A204.1 (cell line): Measurements from ENCODE around the gene RPS6KA2.
"Not testable (repeated sequence)": the region's sequence is repeated elsewhere in the genome, so short reads cannot be mapped to it uniquely, and the experiment has no call there.

Experiments
- FAIRE-seq: peaks from 2 replicates; lab custom pipeline; 2012; peaks lifted over from hg19 to GRCh38; lab: Jason Lieb, UNC

Gene RPS6KA2

DNA sequence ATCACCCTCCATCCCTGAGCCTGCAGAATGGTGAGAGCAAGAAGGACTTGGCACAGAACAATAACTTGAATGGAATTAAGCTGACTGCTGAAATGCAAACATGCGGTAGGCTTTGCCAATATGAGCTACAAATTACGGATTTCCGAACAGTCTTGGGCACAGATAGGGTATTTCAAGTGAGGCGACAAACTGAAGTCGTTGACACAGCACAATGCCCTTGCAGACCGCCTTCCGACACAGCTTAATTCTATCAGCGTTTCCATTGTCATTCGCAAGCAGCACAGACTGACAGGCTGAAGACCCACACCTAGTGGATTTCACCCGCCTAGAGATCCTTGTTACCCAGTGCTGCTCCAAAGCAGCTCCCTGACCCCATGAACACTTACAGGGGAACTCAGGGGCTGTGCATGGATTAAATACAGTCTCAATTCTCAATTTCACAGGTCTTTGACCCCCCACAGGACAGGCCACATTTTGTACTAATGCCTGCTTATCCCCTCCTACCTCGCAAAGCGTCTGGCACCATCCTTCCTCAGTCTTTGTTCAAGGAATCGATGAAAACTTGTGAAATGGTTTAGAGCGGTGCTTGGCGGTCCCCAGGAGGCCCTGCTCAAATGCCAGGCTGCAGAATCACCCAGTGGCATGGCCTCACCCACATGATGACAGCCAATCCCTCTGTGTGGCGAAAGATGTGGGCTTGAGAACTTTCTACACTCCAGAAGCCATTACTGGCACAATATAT lies 75.1 kb downstream of the RPS6KA2 start:
- FAIRE-seq = no peak

DNA sequence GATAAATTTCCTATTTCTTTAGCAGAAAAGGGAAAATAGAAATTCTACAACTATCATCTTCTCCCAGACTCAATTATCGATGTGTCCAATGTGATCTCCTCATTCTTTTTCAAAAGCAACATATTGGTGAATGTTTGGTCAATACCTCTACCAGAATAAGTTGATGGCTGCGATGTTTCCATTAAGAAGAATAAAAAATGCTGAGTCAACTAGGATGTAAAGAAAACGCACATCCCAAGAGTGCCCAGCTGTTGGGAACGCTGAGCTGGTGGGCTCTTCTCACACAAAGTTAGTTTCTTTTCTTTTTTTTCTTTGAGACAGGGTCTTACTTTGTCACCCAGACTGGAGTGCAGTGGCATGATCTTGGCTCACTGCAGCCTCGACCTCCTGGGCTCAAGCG lies 80.4 kb downstream of the RPS6KA2 start:
- FAIRE-seq = no peak

DNA sequence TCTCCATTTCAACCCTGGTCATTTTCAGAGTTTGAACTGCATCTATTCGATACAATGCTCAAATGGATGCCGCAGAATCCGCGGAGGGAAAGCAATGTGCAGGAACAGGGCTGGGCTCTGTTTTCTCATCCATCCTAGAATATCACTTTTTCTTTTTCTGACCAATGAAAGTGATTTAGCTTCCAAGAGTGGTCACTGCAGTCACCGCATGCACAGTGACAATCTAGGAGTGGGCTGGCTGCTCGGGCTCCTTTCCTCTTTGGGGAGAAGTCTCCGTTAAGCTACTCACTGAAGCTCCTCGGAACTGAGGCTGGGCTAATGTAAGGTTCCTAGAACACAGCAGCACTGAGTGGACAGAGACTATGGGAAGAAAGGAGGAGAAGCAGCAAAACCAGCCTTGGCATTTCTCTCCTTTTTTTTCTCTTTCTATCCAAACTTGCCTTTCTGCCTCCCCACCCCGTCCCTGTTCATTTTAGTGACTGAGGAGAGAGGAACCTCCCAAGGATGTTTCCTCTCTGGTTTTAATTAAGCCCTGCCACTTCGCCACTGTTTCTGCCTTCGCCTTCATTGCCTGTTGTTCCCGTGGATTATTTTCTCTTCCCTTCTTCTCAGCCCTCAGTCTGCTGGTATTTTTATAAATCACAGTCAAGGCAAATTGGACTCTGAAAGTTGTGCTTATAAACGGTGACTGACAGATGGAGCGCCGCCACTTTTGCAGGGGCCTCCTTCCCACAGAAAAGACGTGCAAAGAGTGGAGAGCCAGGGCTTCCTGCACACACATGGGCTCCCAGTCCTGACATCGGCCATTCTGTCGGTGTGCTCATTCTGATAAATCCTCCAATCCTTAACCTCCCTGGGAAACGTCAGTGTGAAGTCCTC lies 81.7 kb downstream of the RPS6KA2 start:
- no peak for FAIRE-seq

DNA sequence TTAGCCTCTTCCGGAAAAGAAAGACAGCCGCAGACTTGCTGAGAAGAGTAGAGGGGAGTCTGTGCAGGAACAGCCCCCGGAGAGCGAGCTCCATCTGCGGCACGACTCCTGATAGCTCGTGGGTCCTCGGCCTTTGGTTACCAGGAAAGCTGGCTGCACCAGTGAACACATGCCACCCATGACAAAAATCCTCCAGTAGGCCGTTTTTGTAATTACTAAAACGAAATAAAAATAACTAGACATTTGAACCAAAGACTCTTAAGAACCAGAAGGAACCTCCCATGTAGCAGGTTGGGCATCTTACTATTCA lies 82.8 kb downstream of the RPS6KA2 start:
- no peak for FAIRE-seq

DNA sequence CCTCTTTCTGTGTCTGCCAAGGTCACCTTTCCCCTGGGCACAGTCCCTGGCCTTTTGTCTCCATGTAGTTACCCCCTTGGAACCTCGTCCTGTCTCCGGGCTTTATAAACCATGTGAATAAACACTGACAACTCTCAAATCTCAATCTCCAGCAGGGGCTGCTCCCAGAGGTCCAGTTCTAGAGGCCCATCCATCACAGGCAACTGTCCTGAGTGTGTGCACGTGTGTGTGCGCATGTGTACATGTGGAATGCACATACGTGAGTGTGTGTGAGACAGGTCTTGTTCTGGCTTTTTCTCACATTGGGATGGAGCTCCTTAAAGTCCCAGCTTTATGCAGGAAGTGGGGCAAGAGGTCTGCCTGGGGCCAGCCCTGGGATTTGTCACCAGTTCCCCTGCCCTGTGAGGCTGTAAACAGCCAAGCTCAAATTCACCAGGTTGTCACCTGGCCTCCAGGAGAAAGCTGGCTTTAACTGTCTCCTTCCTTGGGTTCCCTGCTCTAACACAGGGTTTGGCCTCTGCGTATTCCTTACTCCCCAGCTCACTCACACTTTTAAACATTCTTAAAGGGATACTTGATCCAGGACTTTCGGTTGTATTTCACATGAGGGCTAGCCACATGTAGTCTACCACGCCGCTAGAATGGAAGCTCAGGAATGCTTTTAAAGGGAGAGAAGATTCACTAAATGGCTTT lies 83.3 kb downstream of the RPS6KA2 start:
- no peak for FAIRE-seq

DNA sequence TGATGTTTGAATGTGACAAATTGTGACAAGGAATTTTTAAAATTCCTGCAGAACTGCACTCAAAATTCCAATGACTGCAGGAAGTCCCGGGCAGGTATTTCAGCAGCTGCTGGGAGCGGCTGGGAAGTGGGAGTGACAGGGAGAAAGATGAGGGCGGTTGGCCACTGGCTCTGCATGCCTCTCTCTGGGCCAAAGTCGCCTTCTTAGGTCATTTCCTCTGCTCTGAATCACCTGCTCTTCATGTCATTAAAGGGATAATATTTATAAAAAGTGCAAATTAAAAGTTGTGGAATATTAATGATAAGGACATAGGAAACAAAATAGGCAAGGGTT lies 84.5 kb downstream of the RPS6KA2 start:
- FAIRE-seq = no peak

DNA sequence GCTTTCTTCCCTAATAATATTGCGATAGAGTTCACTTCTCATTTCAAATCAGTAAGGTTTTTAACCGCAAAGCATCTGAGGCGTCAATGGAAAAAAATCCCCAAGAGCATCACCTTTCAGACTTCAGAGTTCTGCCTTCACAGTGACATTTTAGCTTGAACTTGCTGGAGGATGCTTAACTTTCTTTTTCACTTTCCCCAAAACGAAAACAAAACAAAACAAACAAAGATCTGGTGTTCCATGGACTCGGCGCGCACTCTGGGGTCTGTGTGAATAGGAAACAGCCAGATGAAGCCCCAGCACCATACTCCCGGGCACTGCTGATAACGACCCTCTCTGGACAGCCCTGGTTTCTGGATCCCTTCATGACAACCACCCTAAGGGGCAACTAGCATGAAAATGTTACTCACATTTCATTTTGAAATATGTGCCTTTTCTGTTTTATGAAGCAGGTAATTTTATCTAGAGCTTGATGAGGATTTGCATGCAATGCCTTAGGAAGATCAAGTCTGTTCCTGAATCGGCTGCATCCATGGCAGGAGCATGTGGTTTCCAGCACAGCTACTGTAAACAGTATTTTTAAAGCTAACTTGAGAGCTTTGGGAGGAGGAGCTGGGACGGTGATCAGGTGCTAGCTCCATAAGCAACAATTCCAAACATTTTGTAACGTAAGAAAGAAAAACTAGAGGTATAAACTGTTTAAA lies 85.0 kb downstream of the RPS6KA2 start:
- FAIRE-seq = no peak

DNA sequence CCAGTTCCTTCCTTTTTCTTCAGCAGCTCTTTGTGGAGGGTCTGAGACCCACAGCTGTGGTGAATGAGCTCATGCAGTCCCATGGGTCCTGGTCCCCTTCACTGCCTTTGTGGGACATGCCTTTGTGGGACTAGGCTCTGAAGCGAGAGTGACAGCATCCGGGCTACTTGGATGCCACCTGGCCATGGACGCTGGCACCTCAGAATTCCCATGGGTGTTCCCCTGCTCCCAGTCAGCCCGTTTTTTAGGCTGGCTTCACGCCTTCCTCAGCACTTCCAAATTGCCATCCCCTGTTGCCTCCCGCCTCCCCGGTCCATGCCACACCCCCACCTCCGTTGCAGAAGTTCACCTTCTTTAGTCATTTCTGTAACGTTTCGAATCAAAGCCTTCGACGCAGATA lies 85.7 kb downstream of the RPS6KA2 start:
- FAIRE-seq = no peak

DNA sequence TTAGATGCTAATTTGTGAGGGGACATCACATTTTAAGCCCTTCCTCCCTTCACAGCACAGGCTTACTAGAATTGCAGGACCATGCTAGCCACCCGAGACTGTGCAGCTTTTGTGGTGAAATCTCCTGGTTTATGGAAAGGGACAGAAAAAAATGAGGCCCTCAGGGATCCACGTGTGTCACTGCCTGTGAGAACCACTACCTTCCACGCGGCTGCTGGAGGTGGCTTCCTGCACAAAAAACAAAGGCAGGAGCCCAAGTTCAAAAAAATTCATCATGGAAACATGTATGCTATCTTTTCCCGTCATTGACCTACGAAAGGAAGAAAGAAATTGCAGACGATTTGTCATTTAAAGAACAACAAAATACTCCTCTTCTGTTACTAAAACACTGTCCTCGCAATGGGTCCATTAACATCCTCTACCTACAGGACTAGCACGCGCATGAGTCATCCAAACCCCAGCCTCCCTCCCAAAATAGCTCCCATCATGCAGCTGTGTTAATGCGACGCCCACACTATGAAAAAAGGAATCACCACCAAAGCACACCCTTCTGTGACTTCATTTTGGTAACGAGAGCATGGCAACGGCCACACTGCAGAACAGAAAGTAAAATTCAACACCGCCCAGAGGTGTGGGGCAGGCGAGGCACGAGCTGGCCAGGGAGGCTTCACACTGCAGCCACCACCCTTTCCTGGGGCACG lies 86.3 kb downstream of the RPS6KA2 start:
- no peak for FAIRE-seq

DNA sequence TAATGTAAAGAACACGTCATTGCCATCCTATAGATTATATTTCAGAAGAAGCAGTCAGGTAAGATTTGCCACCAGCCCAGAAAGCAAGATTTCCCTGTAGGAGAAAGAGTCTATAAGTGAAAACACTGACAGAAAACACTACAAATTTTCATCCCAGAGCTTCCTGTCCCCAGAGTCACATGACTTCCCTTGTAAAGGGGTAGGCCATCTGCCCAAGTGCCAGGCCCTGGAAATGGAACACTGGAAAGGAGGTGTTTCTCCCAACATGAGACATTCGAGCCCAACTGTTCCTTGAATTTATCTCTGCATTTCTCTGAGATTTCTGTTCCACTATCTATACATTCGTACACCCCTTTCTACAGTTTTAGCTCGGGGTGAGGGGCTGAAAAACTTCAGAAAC lies 87.5 kb downstream of the RPS6KA2 start:
- no peak for FAIRE-seq

DNA sequence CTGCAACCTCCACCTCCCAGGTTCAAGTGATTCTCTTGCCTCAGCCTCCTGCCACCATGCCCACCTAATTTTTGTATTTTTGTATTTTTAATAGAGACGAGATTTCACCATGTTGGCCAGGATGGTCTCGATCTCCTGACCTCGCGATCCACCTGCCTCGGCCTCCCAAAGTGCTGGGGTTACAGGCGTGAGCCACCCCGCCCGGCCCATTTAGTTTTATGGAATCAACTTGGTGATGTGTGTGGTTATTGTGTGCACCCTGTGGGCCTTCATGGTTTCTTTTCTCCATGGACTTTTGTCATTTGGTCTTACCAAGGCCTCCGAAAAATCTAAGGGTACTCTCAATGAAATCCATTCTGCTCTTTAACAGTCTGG lies 88.1 kb downstream of the RPS6KA2 start:
- FAIRE-seq = not testable (repeated sequence)

DNA sequence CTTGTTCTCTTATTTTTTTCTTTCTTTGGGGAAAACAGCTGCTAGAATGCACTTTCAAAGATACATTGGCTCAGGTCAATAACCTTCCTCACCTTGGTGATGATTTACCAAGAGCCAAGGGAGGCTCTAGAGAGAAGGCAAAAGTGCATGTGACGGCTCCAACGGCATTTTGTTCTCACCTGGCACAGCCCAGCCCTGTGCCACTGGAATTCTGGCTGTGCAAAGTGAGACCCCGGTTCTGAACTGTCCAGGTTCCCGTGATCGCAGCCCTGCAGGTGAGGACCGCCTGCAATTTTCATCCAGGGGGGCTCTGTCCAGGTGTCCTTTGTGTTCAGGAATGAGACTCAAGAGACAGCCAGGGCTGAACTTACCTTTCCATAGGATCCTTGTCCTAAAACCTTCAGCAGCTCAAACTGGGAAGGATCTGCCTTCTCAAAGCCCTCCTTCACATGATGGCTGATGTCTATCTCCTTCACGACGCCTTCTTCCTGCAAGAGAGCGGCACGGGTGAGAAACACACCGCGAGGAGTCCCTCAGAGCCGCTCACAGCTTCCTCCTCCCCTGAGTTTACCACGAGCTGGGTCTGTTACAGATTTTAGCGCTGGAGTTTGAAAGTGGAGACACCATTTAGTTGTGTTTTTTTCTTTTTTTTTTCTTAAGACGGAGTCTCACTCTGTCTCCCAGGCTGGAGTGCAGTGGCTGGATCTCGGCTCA lies 88.6 kb downstream of the RPS6KA2 start:
- FAIRE-seq = no peak

DNA sequence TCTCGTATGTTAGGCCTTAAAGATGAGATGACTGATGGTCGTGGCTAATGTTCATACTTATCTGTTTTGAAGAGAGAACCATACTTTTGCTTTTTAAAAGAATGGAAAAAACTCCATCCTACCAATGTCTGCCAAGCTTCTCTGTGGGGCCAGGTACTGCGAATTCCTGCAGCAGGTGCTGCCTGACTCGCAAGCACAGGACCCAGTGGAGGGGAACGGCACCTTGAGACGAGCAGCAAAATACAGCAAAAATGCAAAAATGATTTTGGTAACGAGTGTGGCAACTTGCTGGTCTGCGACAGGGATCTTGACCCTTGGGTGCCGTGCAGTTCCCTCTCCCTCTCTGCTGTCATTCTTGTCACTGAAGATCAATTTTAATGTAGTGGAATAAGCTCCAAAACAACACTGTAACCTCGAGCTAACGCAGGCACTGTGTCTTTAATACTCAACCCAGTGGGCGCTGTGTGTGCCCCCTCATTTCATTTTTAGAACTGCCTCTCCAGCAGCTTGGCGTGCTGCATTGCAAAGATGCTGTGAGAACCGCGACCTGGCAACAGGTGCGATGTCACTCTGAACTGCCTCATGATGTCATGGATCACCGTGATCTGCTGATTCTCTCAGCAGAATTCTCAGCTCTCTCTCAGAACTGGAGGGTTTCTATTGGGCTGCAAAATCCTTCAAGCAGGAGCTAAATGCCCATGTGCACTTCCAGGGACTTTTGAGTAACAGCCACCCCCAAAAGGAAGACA lies 92.2 kb downstream of the RPS6KA2 start:
- no peak for FAIRE-seq

DNA sequence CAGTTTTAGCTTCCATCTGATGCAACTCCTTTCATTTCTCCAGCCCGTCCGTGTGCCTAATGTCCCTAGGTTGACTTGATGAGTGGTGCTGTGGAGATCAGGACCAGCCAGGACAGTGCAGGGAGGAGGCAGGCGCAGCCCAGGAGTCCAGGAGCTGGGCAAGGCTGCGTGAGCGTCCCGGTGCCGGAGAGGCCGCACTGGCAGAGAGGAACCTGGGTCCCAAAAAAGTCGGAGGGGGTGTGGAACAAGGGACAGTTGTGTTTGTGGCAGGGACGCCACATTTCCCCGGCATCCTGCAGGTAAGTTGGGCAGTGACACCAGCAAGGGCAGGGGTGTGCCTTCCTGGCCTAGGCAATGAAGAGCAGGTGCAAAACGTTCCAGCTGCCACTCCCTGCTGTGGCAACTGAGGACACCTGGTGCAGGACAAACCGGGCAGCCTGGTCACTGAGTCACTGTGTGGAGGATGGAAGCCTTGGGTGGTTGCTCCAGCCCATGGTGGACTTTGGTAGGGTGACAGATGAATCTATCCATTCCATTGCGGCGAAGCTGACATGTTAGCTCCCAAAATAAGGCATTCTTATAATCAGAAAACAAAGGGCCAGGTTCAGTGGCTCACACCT lies 93.7 kb downstream of the RPS6KA2 start:
- no peak for FAIRE-seq

DNA sequence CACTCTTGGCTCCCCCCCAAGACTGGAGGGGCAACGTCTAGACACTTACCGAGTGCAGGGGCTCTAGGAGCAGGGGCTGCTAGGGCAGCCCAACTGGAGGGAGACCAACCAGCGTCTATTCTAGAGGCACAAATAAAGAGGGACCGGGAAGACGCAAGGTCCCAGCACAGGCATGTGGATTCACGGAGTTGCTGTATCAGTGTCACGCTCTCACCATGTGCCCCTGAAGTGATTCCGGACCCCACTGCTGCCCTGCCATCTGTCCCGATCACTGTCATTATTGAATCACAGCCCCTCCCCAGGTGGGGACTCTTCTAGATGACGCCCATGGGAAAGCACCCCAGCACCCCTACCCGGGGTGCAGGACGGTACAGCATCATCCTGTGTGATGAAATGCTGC lies 94.7 kb downstream of the RPS6KA2 start:
- FAIRE-seq = no peak

DNA sequence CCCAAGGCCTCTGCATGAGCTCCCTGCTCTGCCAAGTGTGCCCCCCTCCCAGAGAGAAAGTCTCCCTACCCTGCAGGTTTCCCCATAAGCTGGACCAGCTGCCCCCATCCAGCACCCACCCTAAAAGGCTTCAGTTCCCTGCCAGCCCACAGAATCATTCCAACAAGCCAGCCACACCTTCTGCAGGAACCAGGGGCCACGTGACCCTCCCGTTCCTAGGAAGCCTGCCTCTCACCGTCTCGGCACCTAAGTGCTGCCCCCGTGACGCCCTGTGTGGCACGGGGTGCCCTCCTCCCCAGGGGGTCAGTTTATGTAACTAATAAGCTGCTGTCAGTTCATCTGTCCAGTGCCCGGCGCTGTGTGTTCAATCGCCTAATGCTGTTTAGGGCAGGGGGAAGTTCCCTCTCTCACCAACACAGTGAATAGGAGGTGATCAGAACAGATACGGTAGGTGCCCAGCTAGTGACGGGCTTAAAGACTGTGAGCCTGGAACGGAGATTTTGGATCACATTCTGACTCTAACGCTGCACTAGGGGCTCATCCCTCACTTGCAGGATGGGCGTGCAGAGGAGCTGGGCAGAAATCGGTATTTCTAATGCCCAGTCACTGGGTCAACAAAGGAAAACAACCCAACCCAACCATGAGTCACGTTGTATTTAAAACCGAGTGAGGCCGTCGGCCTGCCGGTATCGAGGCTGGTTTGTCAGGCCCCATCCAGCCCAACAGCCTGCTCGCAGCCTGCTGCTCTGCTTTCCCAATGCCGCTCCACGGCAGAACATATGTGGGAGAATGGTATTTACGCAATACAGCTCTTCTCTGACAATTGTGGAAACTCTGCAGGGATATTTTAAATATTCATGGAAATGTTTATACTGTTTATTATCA lies 96.6 kb downstream of the RPS6KA2 start:
- FAIRE-seq = no peak

DNA sequence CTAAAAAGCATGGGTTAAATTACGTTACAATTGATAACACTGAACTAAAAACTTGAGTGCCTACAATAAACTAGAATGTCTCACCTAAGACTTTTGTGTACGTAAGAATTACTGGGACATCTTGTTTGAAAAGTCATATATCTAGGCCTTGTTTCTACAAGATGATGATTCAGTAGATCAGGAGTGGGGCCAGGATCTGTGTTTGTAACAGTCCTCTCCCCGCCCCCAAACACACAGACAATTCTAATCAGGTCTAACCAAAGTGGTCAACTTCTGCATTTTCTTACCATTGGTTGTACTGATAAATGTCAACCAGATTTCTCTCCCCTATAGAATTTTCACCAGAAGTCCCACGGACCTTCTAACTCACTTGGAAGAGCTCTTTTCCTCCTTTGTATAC lies 97.5 kb downstream of the RPS6KA2 start:
- no peak for FAIRE-seq

DNA sequence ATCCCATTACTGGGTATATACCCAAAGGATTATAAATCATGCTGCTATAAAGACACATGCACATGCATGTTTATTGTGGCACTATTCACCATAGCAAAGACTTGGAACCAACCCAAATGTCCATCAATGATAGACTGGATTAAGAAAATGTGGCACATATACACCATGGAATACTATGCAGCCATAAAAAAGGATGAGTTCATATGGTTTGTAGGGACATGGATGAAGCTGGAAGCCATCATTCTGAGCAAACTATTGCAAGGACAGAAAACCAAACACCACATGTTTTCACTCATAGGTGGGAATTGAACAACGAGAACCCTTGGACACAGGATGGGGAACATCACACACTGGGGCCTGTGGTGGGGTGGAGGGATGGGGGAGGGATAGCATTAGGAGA lies 98.0 kb downstream of the RPS6KA2 start:
- FAIRE-seq = not testable (repeated sequence)

DNA sequence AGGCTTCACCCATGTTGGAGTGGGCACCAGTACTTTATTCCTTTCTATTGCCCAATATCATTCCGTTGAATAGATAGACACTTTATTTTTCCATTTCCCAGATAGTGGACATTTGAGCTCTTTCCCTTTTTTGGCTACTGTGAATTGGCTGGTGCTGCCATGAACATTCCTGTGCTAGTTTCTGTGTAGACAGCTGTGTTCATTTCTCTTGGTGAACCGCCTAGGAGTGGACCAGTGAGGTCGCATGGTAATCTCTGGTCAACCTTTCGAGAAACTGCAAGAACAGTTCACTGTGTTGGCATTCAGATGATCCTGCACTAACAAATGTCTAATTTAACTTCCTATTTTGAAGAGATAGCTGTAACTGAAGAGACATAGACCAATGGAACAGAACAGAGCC lies 99.2 kb downstream of the RPS6KA2 start:
- no peak for FAIRE-seq
